ENCODE data around the gene CPS1.

CPS1 gene

GRCh38 chr2:210707900-210708299 lies 151.5 kb downstream of the CPS1 start:
- no peak for DNase-seq

- no peak for DNase-seq
Observed at GRCh38 chr2:210713122-210713521, 156.7 kb downstream of the CPS1 start.

GRCh38 chr2:210715560-210716082 lies 159.2 kb downstream of the CPS1 start:
- no peak for DNase-seq

GRCh38 chr2:210718503-210718902 lies 162.1 kb downstream of the CPS1 start:
- DNase-seq, result no peak

GRCh38 chr2:210722092-210722491 lies 165.7 kb downstream of the CPS1 start:
- DNase-seq, result no peak

GRCh38 chr2:210727549-210727948 lies 171.2 kb downstream of the CPS1 start:
- no peak for DNase-seq
